ENCODE results near the gene PPP4R2. TPM values are rescaled to one million over a fixed set of nuclear protein-coding genes. Genes with fewer than 3 reads are reported as not detected.

Gene PPP4R2
- total and polyA plus RNA-seq, 4 donors: 17.1 to 105 (median 38.0) TPM

- H3K4me3 ChIP-seq: no peak overlapping the region
- WGBS, 2 donors: 86 to 94% methylated on average over 4 of the region's 4 CpGs
- no peak overlapping the region for H3K9ac ChIP-seq (ENCODE audit: insufficient read depth in 1 of 2, low read length in 2 of 2)
- no peaks in the 10 kb centered on the region for H3K9me3 ChIP-seq (ENCODE audit: control insufficient read depth in 4 of 4, insufficient read depth in 3 of 4, low read length in 3 of 4)
- H3K4me1 ChIP-seq (ENCODE audit: control insufficient read depth in 5 of 5, insufficient read depth in 5 of 5, low read length in 5 of 5): peaks cover 0 to 24% (median 4%) of the 10 kb centered on the region in 5 donors
- ATAC-seq (ENCODE audit: insufficient read depth, low FRiP score): no peak
- no peaks in the 10 kb centered on the region for H3K27me3 ChIP-seq (ENCODE audit: control insufficient read depth in 3 of 3, insufficient read depth in 3 of 3, low read length in 2 of 3)
- peaks cover 0 to 13% (median 6%) of the 10 kb centered on the region in 4 donors for H3K36me3 ChIP-seq (ENCODE audit: control insufficient read depth in 4 of 4, insufficient read depth in 4 of 4, low read length in 4 of 4)
- no peak for DNase-seq
- H3K27ac ChIP-seq (ENCODE audit: low read depth in 1 of 2, low read length in 1 of 2): no peak overlapping the region
- TF ChIP-seq CTCF (IDR thresholded peaks at IDR 0.05; ENCODE audit: control extremely low read depth, extremely low read depth): no peak
Observed at GRCh38 chr3:73009008-73009407, 12.4 kb downstream of the PPP4R2 start.

GRCh38 chr3:73009750-73010149 is 13.1 kb downstream of the PPP4R2 start:
- H3K9ac ChIP-seq (ENCODE audit: insufficient read depth in 1 of 2, low read length in 2 of 2): no peak overlapping the region
- TF ChIP-seq CTCF (IDR thresholded peaks at IDR 0.05; ENCODE audit: control extremely low read depth, extremely low read depth): no peak
- H3K4me1 ChIP-seq (ENCODE audit: control insufficient read depth in 5 of 5, insufficient read depth in 5 of 5, low read length in 5 of 5): peaks cover 0 to 19% (median 0%) of the 10 kb centered on the region in 5 donors
- 77 to 87% methylated on average over 3 of the region's 3 CpGs for WGBS, 2 donors
- peaks cover 0 to 13% (median 6%) of the 10 kb centered on the region in 4 donors for H3K36me3 ChIP-seq (ENCODE audit: control insufficient read depth in 4 of 4, insufficient read depth in 4 of 4, low read length in 4 of 4)
- no peak overlapping the region for H3K27ac ChIP-seq (ENCODE audit: low read depth in 1 of 2, low read length in 1 of 2)
- no peak for ATAC-seq (ENCODE audit: insufficient read depth, low FRiP score)
- no peaks in the 10 kb centered on the region for H3K9me3 ChIP-seq (ENCODE audit: control insufficient read depth in 4 of 4, insufficient read depth in 3 of 4, low read length in 3 of 4)
- no peaks in the 10 kb centered on the region for H3K27me3 ChIP-seq (ENCODE audit: control insufficient read depth in 3 of 3, insufficient read depth in 3 of 3, low read length in 2 of 3)
- no peak overlapping the region for H3K4me3 ChIP-seq
- no peak for DNase-seq

GRCh38 chr3:73010158-73010557 is 13.5 kb downstream of the PPP4R2 start:
- H3K9ac ChIP-seq (ENCODE audit: insufficient read depth in 1 of 2, low read length in 2 of 2): no peak overlapping the region
- peaks cover 0 to 19% (median 0%) of the 10 kb centered on the region in 5 donors for H3K4me1 ChIP-seq (ENCODE audit: control insufficient read depth in 5 of 5, insufficient read depth in 5 of 5, low read length in 5 of 5)
- peaks cover 0 to 11% (median 4%) of the 10 kb centered on the region in 4 donors for H3K36me3 ChIP-seq (ENCODE audit: control insufficient read depth in 4 of 4, insufficient read depth in 4 of 4, low read length in 4 of 4)
- TF ChIP-seq CTCF (IDR thresholded peaks at IDR 0.05; ENCODE audit: control extremely low read depth, extremely low read depth): no peak
- no peaks in the 10 kb centered on the region for H3K9me3 ChIP-seq (ENCODE audit: control insufficient read depth in 4 of 4, insufficient read depth in 3 of 4, low read length in 3 of 4)
- WGBS, 2 donors: 92 to 95% methylated on average over 6 of the region's 6 CpGs
- no peaks in the 10 kb centered on the region for H3K27me3 ChIP-seq (ENCODE audit: control insufficient read depth in 3 of 3, insufficient read depth in 3 of 3, low read length in 2 of 3)
- no peak overlapping the region for H3K4me3 ChIP-seq
- no peak overlapping the region for H3K27ac ChIP-seq (ENCODE audit: low read depth in 1 of 2, low read length in 1 of 2)
- DNase-seq: no peak
- ATAC-seq (ENCODE audit: insufficient read depth, low FRiP score): no peak

- DNase-seq (no peak), ATAC-seq (ENCODE audit: insufficient read depth, low FRiP score) (no peak)
- no peaks in the 10 kb centered on the region for H3K9me3 ChIP-seq (ENCODE audit: control insufficient read depth in 4 of 4, insufficient read depth in 3 of 4, low read length in 3 of 4)
- H3K4me3 ChIP-seq: no peak overlapping the region
- no peaks in the 10 kb centered on the region for H3K27me3 ChIP-seq (ENCODE audit: control insufficient read depth in 3 of 3, insufficient read depth in 3 of 3, low read length in 2 of 3)
- H3K27ac ChIP-seq (ENCODE audit: low read depth in 1 of 2, low read length in 1 of 2): no peak overlapping the region
- WGBS, 2 donors: 93% methylated on average over 4 of the region's 4 CpGs
- H3K4me1 ChIP-seq (ENCODE audit: control insufficient read depth in 5 of 5, insufficient read depth in 5 of 5, low read length in 5 of 5): peaks cover 0 to 24% (median 0%) of the 10 kb centered on the region in 5 donors
- peaks cover 0 to 6% (median 1%) of the 10 kb centered on the region in 4 donors for H3K36me3 ChIP-seq (ENCODE audit: control insufficient read depth in 4 of 4, insufficient read depth in 4 of 4, low read length in 4 of 4)
- TF ChIP-seq CTCF (IDR thresholded peaks at IDR 0.05; ENCODE audit: control extremely low read depth, extremely low read depth): no peak
- no peak overlapping the region for H3K9ac ChIP-seq (ENCODE audit: insufficient read depth in 1 of 2, low read length in 2 of 2)
Observed at GRCh38 chr3:73018298-73018697, 21.7 kb downstream of the PPP4R2 start.
